Endothelial cell of umbilical vein (primary cell): ENCODE measurements around the gene TSR1. TPM values are rescaled to one million over a fixed set of nuclear protein-coding genes. Genes with fewer than 3 reads are reported as not detected.

Experiments used
- BruUV-seq: library from RNA; stranded (reverse); fragments of 400-500 nt; replicated peaks from 2 replicates; lab custom pipeline; 2021; lab: Mats Ljungman, UMichigan
- CTCF ChIA-PET: fragments of 300-600, 350-600 bp; sonication (Branson Sonifier 250); formaldehyde crosslinking; loops from one replicate; lab custom pipeline; 2021; ENCODE audit warnings: antibody characterized with exemption, inconsistent platforms; lab: Charles Lee
- POLR2A ChIA-PET: fragments of 300-600, 350-600 bp; sonication (Branson Sonifier 250); formaldehyde crosslinking; loops from one replicate; lab custom pipeline; 2021; ENCODE audit warnings: antibody characterized with exemption, inconsistent platforms; lab: Charles Lee
- DNase-seq: peaks from one replicate; pipeline ENCODE4 v3.0.0-alpha.2; 2011; ENCODE audit warnings: low read depth, low spot score
- FAIRE-seq: peaks from 2 replicates; lab custom pipeline; 2011; peaks lifted over from hg19 to GRCh38; lab: Jason Lieb, UNC
- H2AFZ ChIP-seq: 2 replicates; pipeline ENCODE4 v1.6.0; 2012; ENCODE audit warnings: low read depth, low read length, control low read depth, inconsistent platforms
- H3K27ac ChIP-seq: 2 replicates; pipeline ENCODE4 v1.5.1; 2011; ENCODE audit warnings: low read depth, mild to moderate bottlenecking, control low read depth, low read length, moderate library complexity; ENCODE audit not compliant: insufficient read depth
- H3K27me3 ChIP-seq, 2 experiments: 2 replicates each; pipeline versions ENCODE4 v1.6.0 to v1.6.1; 2011; ENCODE audit warnings: low read length in 2 of 2, mixed read lengths in 1 of 2; ENCODE audit not compliant: control insufficient read depth in 2 of 2, insufficient read depth in 2 of 2
- H3K36me3 ChIP-seq, 2 experiments: 2 replicates in 1 of 2; 3 replicates in 1 of 2; pipeline ENCODE4 v1.5.1; 2011; ENCODE audit warnings: low read length in 2 of 2, mild to moderate bottlenecking in 1 of 2, moderate library complexity in 1 of 2; ENCODE audit not compliant: control insufficient read depth in 2 of 2, insufficient read depth in 2 of 2; ENCODE audit errors: extremely low read depth in 1 of 2
- H3K4me1 ChIP-seq: 3 replicates; pipeline ENCODE4 v1.5.1; 2011; ENCODE audit warnings: mild to moderate bottlenecking, low read length; ENCODE audit not compliant: control insufficient read depth, insufficient read depth; ENCODE audit errors: extremely low read depth
- H3K4me2 ChIP-seq: 2 replicates; pipeline ENCODE4 v1.6.1; 2011; ENCODE audit warnings: low read length, control low read depth, mixed read lengths; ENCODE audit not compliant: insufficient read depth
- H3K4me3 ChIP-seq, 3 experiments: fragments of 200-600 bp in 1 of 3; sonication (generic), shearing (Covaris generic) in 1 of 3; replicated peaks in 1 of 3; 2 replicates each; pipeline ENCODE4 v1.5.1; 2011 to 2016; ENCODE audit warnings: control low read depth in 3 of 3, low read length in 3 of 3, mild to moderate bottlenecking in 2 of 3, inconsistent platforms in 1 of 3, low read depth in 1 of 3, moderate library complexity in 1 of 3; ENCODE audit not compliant: insufficient read depth in 1 of 3
- H3K79me2 ChIP-seq: 2 replicates; pipeline ENCODE4 v1.6.0; 2012; ENCODE audit warnings: low read length, inconsistent platforms; ENCODE audit not compliant: control insufficient read depth, insufficient read depth
- H3K9ac ChIP-seq: replicated peaks from 2 replicates; pipeline ENCODE3; 2011; ENCODE audit warnings: low read length, control low read depth; ENCODE audit not compliant: insufficient read depth; ENCODE audit errors: extremely low read depth
- H3K9me1 ChIP-seq: replicated peaks from 3 replicates; pipeline ENCODE4 v1.6.0; 2011; ENCODE audit warnings: mild to moderate bottlenecking, low read length; ENCODE audit not compliant: control insufficient read depth, insufficient read depth; ENCODE audit errors: extremely low read depth
- H3K9me3 ChIP-seq: replicated peaks from 2 replicates; pipeline ENCODE4 v1.5.1; 2012; ENCODE audit warnings: low read length, inconsistent platforms; ENCODE audit not compliant: control insufficient read depth, insufficient read depth
- H4K20me1 ChIP-seq: replicated peaks from 2 replicates; pipeline ENCODE3; 2011; ENCODE audit warnings: mild to moderate bottlenecking, low read length; ENCODE audit not compliant: control insufficient read depth, insufficient read depth; ENCODE audit errors: extremely low read depth
- CTCF ChIP-seq, 2 donors: IDR thresholded peaks; 1 replicate in 1 of 2; 2 replicates in 1 of 2; pipeline ENCODE4 v1.5.1; 2011; ENCODE audit warnings: low read length in 2 of 2, mild to moderate bottlenecking in 2 of 2, moderate library complexity in 2 of 2, control low read depth in 1 of 2, inconsistent platforms in 1 of 2, low read depth in 1 of 2; ENCODE audit not compliant: insufficient read depth in 1 of 2; ENCODE audit errors: extremely low read depth in 1 of 2
- EZH2 ChIP-seq: IDR thresholded peaks from 2 replicates; pipeline ENCODE4 v1.6.1; 2012; ENCODE audit warnings: borderline replicate concordance, low read depth, mild to moderate bottlenecking, moderate library complexity, low read length, inconsistent platforms; ENCODE audit not compliant: severe bottlenecking
- FOS ChIP-seq: IDR thresholded peaks from 2 replicates; pipeline ENCODE4 v1.6.1; 2011; ENCODE audit warnings: mild to moderate bottlenecking, low read length, moderate library complexity, borderline replicate concordance; ENCODE audit not compliant: insufficient read depth
- GATA2 ChIP-seq: IDR thresholded peaks from 2 replicates; pipeline ENCODE4 v1.7.0; 2011; ENCODE audit warnings: low read depth, mild to moderate bottlenecking, moderate library complexity, mixed read lengths, low read length; ENCODE audit not compliant: insufficient read length, insufficient read depth
- JUN ChIP-seq: IDR thresholded peaks from 2 replicates; pipeline ENCODE4 v1.6.1; 2011; ENCODE audit warnings: borderline replicate concordance, low read depth; ENCODE audit not compliant: insufficient read length, insufficient read depth
- MAX ChIP-seq: IDR thresholded peaks from 2 replicates; pipeline ENCODE4 v1.6.1; 2011; ENCODE audit not compliant: insufficient read depth, insufficient read length
- MYC ChIP-seq: IDR thresholded peaks from one replicate; pipeline ENCODE4 v1.6.1; 2011; ENCODE audit warnings: mild to moderate bottlenecking, low read depth, low read length
- POLR2A ChIP-seq: IDR thresholded peaks from 2 replicates; pipeline ENCODE4 v1.6.1; 2012; ENCODE audit warnings: low read depth, mild to moderate bottlenecking, control low read depth, low read length
- POLR2AphosphoS5 ChIP-seq: IDR thresholded peaks from 2 replicates; pipeline ENCODE4 v1.6.1; 2012; ENCODE audit warnings: low read depth, mild to moderate bottlenecking, control low read depth, low read length, moderate library complexity; ENCODE audit not compliant: insufficient read depth
- dilution Hi-C: fragments of 300-500 bp; cut with MboI; formaldehyde crosslinking; loops from one replicate; pipeline ENCODE4 v1.15.0; 2019; ENCODE audit warnings: low sequenced_read_pairs; ENCODE audit not compliant: extremely low pct_ligation_motif_present
- intact Hi-C: fragments of 100-400 bp; cut with micrococcal nuclease; formaldehyde crosslinking; loops from one replicate; pipeline ENCODE4 v1.10.0; 2022
- polyA plus RNA-seq, 4 experiments: library from polyadenylated mRNA; depleted of rRNA in 3 of 4; stranded (reverse) in 3 of 4; unstranded in 1 of 4; fragments of >200 nt; gene quantifications; 2 replicates each; pipeline versions ENCODE4 v1.2.1 to v1.2.3, GENCODE V29; 2011 to 2012; ENCODE audit warnings: missing spikeins in 1 of 4
- total RNA-seq: library from RNA; stranded (reverse); gene quantifications from 2 replicates; pipeline ENCODE4 v1.2.3, GENCODE V29; 2021

TSR1 gene
- total and polyA plus RNA-seq, 2 donors (not counting 3 experiments of a cell fraction or from before 2014, with no cell fraction given), result 6.2 to 39.9 TPM

GRCh38 chr17:2346475-2346874 lies 10.2 kb upstream of the TSR1 start:
- no peaks in the 10 kb centered on the region for H3K9me3 ChIP-seq
- no peak overlapping the region for H3K9ac ChIP-seq
- H3K4me3 ChIP-seq, result no peak overlapping the region
- H3K79me2 ChIP-seq, result no peaks in the 10 kb centered on the region
- H3K4me2 ChIP-seq, result no peak overlapping the region
- H3K9me1 ChIP-seq, result no peaks in the 10 kb centered on the region
- no peaks in the 10 kb centered on the region for H4K20me1 ChIP-seq
- no TSS peak for BruUV-seq
- H3K4me1 ChIP-seq, result no peaks in the 10 kb centered on the region
- H3K27me3 ChIP-seq, result no peaks in the 10 kb centered on the region
- ChIA-PET CTCF (no interaction called here), POLR2A (interaction anchor here (0.7 kb wide), 1 partner anchor 300 kb away, joined by 4 read pairs; no protein-coding TSS in a partner anchor)
- dilution Hi-C loops, result no loop called here
- FAIRE-seq (no peak), DNase-seq (no peak)
- no peak overlapping the region for H2AFZ ChIP-seq
- H3K36me3 ChIP-seq, result peaks cover 0 to 11% of the 10 kb centered on the region in 2 experiments
- no peak for TF ChIP-seq CTCF (IDR thresholded peaks at IDR 0.05; ENCODE audit: extremely low read depth in 1 of 2, insufficient read depth in 1 of 2, low read depth in 1 of 2, low read length in 2 of 2)
- TF ChIP-seq JUN, result no peak
- no peak for TF ChIP-seq EZH2
- no peak for TF ChIP-seq FOS
- no peak for TF ChIP-seq GATA2
- no peak for TF ChIP-seq POLR2AphosphoS5
- no peak for TF ChIP-seq POLR2A
- no peak for TF ChIP-seq MYC
- no peak for TF ChIP-seq MAX
- intact Hi-C loops, result no loop called here
- H3K27ac ChIP-seq, result no peak overlapping the region
